ENCODE data around the gene HECTD2.
"Not testable (repeated sequence)": the region's sequence is repeated elsewhere in the genome, so short reads cannot be mapped to it uniquely, and the experiment has no call there.

Gene HECTD2

DNA sequence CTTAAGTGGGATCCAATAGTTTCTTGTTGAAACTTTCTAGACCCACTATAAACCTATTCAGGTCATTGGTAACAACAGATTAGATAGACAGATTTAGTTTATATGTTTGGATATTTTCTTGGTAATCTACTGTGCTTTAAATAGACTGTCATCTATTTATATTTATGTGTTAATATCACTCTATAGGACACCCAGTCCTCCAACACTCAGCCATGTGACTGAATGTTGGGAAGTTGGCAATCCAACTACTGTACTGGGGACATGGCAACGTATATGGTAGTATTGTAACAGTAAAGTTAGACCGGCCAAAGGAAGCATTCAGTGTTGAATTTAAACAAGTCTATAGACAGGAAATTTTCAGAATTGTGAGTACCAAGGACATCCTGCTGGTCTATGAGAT is 42.6 kb upstream of the HECTD2 start:
- Histone ChIP-seq H3K27ac (ENCODE audit: poor library complexity, severe bottlenecking) (no peak overlapping the region), H3K9me3 (ENCODE audit: severe bottlenecking) (no peaks in the 10 kb centered on the region), H3K36me3 (ENCODE audit: low read depth) (no peaks in the 10 kb centered on the region), H3K4me3 (ENCODE audit: severe bottlenecking) (no peak overlapping the region), H3K27me3 (ENCODE audit: insufficient read depth, poor library complexity, severe bottlenecking) (no peaks in the 10 kb centered on the region), H3K4me1 (ENCODE audit: insufficient read depth, poor library complexity, severe bottlenecking) (peaks cover 7% of the 10 kb centered on the region)
- ATAC-seq (ENCODE audit: low read depth) (no peak), DNase-seq (ENCODE audit: low spot score) (no peak)
- TF ChIP-seq, protein P1, sequence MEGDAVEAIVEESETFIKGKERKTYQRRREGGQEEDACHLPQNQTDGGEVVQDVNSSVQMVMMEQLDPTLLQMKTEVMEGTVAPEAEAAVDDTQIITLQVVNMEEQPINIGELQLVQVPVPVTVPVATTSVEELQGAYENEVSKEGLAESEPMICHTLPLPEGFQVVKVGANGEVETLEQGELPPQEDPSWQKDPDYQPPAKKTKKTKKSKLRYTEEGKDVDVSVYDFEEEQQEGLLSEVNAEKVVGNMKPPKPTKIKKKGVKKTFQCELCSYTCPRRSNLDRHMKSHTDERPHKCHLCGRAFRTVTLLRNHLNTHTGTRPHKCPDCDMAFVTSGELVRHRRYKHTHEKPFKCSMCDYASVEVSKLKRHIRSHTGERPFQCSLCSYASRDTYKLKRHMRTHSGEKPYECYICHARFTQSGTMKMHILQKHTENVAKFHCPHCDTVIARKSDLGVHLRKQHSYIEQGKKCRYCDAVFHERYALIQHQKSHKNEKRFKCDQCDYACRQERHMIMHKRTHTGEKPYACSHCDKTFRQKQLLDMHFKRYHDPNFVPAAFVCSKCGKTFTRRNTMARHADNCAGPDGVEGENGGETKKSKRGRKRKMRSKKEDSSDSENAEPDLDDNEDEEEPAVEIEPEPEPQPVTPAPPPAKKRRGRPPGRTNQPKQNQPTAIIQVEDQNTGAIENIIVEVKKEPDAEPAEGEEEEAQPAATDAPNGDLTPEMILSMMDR (IDR thresholded peaks at IDR 0.05; ENCODE audit: poor library complexity, severe bottlenecking), result no peak

- TF ChIP-seq, protein P1 (IDR thresholded peaks at IDR 0.05; ENCODE audit: poor library complexity, severe bottlenecking), result peak; percentile 77
- H3K9me3 ChIP-seq (ENCODE audit: severe bottlenecking); DNase-seq (ENCODE audit: low spot score); H3K36me3 ChIP-seq (ENCODE audit: low read depth); H3K4me3 ChIP-seq (ENCODE audit: severe bottlenecking); H3K27ac ChIP-seq (ENCODE audit: poor library complexity, severe bottlenecking); H3K4me1 ChIP-seq (ENCODE audit: insufficient read depth, poor library complexity, severe bottlenecking); H3K27me3 ChIP-seq (ENCODE audit: insufficient read depth, poor library complexity, severe bottlenecking): not testable (repeated sequence)
- ATAC-seq (ENCODE audit: low read depth), result peak; percentile 68; the same call in 2 of the 3 replicates
Measured at GRCh38 chr10:91369978-91370589, 40.1 kb upstream of the HECTD2 start.

- Histone ChIP-seq H3K27ac (ENCODE audit: poor library complexity, severe bottlenecking) (no peak overlapping the region), H3K4me3 (ENCODE audit: severe bottlenecking) (no peak overlapping the region), H3K9me3 (ENCODE audit: severe bottlenecking) (peaks cover 6% of the 10 kb centered on the region), H3K4me1 (ENCODE audit: insufficient read depth, poor library complexity, severe bottlenecking) (no peaks in the 10 kb centered on the region), H3K27me3 (ENCODE audit: insufficient read depth, poor library complexity, severe bottlenecking) (no peaks in the 10 kb centered on the region), H3K36me3 (ENCODE audit: low read depth) (no peaks in the 10 kb centered on the region)
- TF ChIP-seq, protein P1 (IDR thresholded peaks at IDR 0.05; ENCODE audit: poor library complexity, severe bottlenecking), result no peak
- no peak for ATAC-seq (ENCODE audit: low read depth)
- DNase-seq (ENCODE audit: low spot score), result no peak
Measured at GRCh38 chr10:91374052-91374451, 36.1 kb upstream of the HECTD2 start.

GRCh38 chr10:91378061-91378460 is 32.1 kb upstream of the HECTD2 start:
- H3K4me1 ChIP-seq (ENCODE audit: insufficient read depth, poor library complexity, severe bottlenecking), result no peaks in the 10 kb centered on the region
- TF ChIP-seq, protein P1 (IDR thresholded peaks at IDR 0.05; ENCODE audit: poor library complexity, severe bottlenecking), result no peak
- H3K27me3 ChIP-seq (ENCODE audit: insufficient read depth, poor library complexity, severe bottlenecking), result no peaks in the 10 kb centered on the region
- H3K36me3 ChIP-seq (ENCODE audit: low read depth), result no peaks in the 10 kb centered on the region
- no peak overlapping the region for H3K4me3 ChIP-seq (ENCODE audit: severe bottlenecking)
- ATAC-seq (ENCODE audit: low read depth) (peak; percentile 60; the same call in 2 of the 3 replicates), DNase-seq (ENCODE audit: low spot score) (no peak)
- H3K9me3 ChIP-seq (ENCODE audit: severe bottlenecking), result peaks cover 6% of the 10 kb centered on the region
- H3K27ac ChIP-seq (ENCODE audit: poor library complexity, severe bottlenecking), result no peak overlapping the region

DNA sequence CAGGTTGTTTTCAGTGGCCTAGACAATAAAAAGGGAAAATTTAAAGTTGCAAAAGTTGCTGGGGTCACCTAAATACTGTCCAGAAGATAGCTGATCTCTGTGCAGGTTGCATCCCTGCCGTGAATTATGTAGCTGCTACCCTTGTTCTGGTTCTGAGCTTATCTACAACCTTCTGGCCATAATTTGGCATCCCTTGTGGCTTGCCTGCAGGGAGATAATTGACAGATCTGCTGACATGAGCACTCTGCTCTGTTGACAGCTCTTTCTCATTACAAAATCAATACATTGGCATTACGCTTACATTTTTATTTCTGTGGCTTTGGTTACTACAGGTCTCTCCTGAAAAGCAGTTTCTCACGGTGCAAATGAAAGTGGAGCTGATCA is 29.3 kb upstream of the HECTD2 start:
- ATAC-seq (ENCODE audit: low read depth) (no peak), DNase-seq (ENCODE audit: low spot score) (no peak)
- TF ChIP-seq, protein P1 (IDR thresholded peaks at IDR 0.05; ENCODE audit: poor library complexity, severe bottlenecking), result no peak
- Histone ChIP-seq H3K4me3 (ENCODE audit: severe bottlenecking) (no peak overlapping the region), H3K27me3 (ENCODE audit: insufficient read depth, poor library complexity, severe bottlenecking) (no peaks in the 10 kb centered on the region), H3K27ac (ENCODE audit: poor library complexity, severe bottlenecking) (no peak overlapping the region), H3K36me3 (ENCODE audit: low read depth) (no peaks in the 10 kb centered on the region), H3K9me3 (ENCODE audit: severe bottlenecking) (peaks cover 1% of the 10 kb centered on the region), H3K4me1 (ENCODE audit: insufficient read depth, poor library complexity, severe bottlenecking) (no peaks in the 10 kb centered on the region)
